Measurements from ENCODE around the gene CPLANE2.
"Not testable (repeated sequence)": the region's sequence is repeated elsewhere in the genome, so short reads cannot be mapped to it uniquely, and the experiment has no call there.

The CPLANE2 gene, protein sequence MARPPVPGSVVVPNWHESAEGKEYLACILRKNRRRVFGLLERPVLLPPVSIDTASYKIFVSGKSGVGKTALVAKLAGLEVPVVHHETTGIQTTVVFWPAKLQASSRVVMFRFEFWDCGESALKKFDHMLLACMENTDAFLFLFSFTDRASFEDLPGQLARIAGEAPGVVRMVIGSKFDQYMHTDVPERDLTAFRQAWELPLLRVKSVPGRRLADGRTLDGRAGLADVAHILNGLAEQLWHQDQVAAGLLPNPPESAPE

DNA sequence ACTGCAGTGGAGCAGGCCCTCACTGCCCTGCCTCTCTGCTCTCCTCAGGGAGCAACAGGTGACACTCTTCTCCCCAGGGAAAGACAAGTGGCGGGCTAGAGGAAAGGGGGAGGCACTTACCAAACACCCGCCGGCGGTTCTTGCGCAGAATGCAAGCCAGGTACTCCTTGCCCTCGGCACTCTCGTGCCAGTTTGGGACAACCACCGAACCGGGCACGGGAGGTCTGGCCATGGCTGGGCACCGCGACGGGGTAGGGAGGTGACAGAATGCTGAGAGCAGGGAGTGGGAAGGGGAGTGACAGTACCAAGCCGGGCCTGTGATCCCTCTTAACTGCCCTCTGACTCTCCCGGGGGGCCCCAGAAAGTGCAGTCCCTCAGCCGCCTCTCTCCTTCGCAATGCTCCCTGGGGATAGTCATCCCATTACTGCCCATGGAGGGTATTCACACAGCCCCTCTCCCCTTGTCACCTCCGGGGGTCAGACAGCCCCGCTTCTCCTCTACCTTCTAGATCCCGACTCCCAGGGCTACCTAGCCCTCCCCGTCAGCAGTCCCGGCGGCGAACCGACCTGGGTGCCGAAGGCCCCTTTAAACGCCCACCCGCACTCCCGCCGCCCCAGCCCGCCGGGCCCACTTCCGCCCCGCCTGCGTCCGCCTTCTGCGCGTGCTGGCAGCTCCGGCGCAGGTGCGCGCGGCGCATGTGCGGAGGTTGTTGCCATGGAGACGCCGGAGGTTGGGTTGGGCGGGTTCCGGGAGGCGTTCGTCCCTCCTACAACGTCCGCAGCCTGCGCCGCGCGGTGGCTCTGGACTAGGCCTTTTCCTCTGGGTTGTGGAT is at the start of gene CPLANE2:
Gene CPLANE2, minus strand, starts transcription at position 673 of the 832 bp plus-strand sequence. Its CDS starts 441 bp downstream, at position 232.
- peak; percentile 95 to 97 for DNase-seq

DNA sequence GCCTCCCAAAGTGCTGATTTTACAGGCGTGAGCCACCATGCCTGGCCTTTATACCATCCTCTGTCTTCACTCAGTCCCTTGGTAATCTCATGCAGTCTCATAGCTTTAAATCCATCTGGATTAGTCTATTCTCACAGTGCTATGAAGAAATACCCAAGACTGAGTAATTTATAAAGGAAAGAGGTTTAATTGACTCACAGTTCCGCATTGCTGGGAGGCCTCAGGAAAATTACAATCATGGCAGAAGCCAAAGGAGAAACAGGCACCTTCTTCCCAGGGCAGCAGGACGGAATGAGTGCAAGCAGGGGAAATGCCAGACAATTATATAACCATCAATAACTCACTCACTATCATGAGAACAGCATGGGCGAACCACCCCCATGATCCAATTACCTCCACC is 49.1 kb upstream of the CPLANE2 start:
- no peak for DNase-seq

DNA sequence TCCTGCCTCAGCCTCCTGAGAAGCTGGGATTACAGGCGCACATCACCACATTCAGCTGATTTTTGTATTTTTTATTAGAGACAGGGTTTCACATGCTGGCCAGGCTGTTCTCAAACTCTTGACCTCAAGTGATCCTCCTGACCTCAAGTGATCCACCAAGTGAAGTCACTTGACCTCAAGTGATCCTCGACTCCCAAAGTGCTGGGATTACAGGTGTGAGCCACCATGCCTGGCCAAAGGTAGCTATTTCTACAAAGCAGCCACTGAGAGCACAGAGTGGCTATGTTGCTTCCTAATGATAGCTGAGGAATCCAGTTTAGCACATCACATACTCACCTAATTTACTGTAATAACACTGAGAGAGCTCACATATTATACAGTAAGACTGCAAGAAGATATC is 44.8 kb upstream of the CPLANE2 start:
- no peak for DNase-seq

DNA sequence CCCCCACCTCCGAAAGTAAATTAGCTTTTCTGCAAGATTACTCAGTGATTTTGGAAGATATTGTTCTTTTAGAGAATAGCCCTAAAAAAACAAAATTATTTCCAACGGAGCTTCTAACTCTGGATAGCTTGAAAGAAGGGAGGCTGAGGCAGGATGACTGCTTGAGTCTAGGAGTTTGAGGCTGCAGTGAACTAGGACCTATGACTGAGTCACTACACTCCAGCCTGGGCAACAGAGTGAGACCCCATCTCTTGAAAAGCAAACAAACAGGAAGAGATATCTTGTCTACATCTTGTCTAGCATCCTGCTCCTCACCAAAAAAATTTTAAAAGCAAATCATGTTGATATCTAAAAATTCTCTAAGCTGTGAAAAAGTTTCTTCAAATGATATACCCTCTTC is 42.2 kb upstream of the CPLANE2 start:
- DNase-seq, result no peak

DNA sequence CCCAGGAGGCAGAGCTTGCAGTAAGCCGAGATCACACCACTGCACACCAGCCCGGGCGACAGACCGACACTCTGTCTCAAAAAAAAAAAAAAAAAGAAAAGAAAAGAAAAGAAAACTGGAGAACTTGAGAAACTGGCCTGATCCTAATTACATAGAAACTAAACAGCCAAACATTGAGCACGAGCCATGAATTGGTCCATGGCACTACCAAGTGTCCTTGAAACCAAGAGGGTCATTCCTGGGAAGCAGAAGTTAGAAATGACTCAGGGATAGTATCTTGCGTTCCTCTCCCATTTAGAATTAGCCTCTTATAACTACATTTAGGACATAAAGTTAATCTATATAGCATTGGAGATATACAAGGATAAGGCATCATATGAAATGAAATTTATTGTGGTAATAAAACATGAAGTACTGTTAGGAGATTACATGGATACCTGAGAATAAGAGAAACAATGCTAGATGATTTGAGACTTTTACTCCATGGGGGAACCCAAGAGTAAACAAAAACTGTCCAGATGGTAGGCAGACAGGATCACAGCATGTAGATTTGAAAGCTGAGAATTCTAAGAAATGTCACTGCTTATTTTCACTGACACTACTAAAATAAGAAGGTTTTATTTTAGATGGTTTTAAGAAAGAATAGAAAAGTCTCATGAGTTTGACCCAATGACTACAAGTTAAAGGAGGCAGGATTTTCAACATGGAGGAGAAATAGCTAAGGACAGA is 39.5 kb upstream of the CPLANE2 start:
- no peak for DNase-seq

DNA sequence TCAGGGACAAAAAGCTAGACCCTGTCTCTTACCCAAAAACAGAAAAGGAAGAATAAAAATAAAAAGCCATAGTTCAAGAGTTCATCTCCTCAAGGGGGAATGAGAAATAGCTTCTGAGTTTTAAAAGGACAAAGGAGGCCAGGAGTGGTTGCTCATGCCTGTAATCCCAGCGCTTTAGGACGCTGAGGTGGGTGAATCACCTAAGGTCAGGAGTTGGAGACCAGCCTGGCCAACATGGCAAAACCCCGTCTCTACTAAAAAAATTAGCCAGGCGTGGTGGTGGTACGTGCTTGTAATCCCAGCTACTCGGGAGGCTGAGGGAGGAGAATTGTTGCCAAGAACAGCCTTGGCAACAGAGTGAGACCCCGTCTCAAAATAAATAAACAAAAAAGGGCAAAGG is 38.6 kb upstream of the CPLANE2 start:
- DNase-seq, result no peak

DNA sequence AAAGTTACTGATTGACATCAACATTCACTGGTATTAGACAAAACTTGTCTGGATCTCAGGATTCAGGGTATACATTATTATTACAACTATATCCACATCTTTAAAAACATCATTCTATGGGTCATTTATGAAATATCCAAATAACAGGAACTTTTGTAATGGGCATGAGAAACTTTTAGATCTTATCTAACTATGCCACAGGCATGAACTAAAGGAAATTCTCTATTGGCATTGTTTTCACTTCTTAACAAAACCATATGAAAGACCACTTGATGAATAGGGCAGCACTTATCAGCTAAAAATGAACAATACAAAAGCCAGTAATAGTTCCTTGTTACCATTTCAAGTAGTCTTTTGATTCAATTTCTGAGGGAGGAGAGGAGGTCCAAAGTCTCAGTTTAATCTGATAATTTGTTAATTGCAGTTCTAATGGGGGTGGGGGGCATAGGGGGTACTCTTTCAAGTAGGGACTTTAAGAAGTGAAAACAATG is 30.8 kb upstream of the CPLANE2 start:
- DNase-seq, result no peak

DNA sequence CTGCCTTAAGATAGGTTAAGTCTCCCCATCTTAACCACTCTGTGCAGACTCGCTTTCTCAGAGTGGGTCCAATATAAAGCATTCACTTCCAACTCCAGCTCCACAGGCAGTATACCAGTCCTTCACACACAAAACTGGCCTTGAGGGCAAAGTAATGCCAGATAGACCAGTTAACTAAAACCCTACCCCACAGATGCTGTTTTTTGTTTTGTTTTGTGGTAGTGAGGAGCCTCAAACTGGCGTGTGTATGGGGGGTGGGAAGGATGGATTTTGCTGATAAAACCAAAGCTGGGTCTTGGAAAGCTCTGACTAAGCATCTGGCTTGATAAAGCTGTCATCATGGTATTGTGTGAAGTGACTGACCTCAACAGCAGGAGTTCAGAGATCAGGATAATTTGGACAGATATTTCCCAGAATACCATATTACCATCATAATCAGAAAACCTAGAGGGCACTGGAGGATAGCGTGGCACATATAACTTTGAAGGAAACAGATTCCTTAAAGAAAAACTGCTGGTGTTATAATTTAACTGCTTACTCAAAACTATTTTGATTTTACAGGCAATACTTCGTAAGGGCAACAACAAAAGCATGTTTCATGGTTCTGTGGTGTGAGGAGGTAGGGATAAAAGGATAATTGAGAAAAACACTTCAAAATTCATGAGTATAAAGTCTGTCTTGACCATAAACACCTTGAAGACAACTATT is 29.6 kb upstream of the CPLANE2 start:
- no peak for DNase-seq

DNA sequence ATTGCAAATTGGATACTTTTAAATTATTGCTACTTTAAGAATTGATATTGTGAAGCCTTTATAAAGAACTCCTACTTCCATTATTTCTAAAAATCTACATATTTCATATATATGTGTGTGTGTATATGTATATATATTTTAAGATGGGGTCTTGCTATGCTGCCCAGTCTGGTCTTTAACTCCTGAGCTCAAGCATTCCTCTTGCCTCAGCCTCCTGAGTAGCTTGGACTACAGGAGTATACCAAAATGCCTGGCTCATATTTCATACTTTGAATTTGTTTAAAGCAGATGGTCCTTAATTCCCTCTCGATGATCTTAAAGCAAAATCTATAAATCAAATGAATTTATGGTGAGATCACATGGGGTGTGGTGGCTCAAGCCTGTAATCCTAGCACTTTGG is 25.1 kb upstream of the CPLANE2 start:
- no peak for DNase-seq

DNA sequence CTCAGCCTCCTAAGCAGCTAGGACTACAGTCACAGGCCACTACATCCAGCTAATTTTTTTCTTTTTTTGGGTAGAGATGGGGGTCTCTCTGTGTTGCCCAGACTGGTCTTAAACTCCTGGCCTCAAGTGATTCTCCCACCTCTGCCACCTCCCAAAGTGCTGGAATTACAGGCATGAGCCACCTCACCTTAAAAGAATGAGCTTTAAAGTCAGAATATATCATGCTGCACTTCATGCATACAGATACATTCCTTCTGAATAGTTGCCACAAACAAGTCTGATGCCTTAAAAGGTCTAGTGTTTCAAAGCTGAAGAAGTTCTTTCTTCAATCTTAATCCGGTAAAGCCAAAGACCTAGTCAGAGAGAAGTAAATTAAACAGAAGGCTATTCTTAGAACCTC is 23.8 kb upstream of the CPLANE2 start:
- no peak for DNase-seq

DNA sequence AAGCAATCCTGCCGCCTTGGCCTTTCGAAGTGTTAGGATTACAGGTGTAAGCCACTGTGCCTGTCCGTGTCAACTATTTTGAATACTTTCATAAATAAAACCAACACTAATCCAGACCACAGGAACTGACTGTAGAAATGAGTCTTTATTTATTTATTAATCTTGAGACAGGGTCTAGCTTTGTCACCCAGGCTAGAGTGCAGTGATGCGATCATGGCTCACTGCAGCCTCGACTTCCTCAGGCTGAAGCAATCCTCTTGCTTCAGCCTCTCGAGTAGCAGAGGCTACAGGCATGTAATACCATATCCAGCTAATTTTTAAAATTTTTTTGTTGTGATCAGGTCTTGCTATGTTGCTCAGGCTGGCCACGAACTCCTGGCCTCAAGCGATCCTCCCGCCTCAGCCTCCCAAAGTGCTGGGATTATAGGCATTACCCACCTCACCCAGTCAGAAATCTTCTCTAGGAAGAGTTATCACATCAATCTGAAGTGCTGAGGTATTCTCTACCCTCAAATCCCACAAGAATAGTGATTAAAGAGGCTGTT is 21.7 kb upstream of the CPLANE2 start:
- DNase-seq, result no peak

DNA sequence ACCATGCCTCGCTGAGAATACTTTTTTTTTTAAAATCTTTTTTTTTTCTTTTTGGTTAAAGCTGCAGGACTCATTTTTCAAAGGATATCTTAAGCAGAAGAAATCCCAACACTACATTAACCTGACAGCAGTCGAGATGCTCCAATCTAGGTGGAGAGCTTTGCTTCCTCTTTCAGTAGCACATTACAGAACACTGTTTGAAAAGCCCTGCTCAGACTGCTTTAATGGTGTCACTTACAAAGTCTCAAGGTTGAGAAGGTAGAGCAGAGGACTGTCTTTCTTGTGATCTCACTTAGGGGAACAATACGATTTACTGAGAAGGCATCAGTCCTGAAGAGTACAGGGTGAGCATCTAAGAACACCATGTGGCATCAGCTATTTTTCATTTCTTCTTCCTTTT is 21.0 kb upstream of the CPLANE2 start:
- no peak for DNase-seq

DNA sequence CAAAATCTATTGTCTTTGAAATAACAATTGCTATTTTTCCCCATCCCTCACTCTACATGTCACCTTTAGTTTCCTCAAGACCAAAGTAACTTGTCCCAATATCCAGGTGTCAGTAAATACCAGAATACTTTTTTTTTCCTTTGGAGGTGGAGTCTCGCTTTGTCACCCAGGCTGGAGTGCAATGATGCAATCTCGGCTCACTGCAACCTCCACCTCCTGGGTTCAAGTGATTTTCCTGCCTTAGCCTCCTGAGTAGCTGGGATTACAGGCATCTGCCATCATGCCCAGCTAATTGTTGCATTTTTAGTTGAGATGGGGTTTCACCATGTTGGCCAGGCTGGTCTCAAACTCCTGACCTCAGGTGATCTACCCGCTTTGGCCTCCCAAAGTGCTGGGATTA is 20.6 kb upstream of the CPLANE2 start:
- DNase-seq, result not testable (repeated sequence)

DNA sequence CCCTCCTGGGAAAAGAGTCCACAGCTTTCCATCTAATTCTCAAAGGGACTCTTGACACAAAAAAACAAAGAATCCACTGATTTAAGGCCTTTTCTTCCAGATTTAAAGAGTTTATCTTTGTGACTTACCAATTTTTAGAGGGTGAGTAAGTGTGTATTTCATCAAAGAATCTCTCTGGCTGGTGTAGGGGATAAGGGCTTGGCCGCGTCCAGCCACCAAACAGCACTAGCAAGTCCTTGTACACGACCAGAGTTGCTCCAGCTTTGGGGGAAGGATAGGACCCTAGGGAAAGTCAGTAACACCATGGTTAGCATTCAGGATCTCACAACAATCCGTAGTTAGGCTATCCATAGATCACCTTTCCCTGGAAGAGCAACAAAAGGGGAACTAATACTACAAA is 19.5 kb upstream of the CPLANE2 start:
- no peak for DNase-seq

DNA sequence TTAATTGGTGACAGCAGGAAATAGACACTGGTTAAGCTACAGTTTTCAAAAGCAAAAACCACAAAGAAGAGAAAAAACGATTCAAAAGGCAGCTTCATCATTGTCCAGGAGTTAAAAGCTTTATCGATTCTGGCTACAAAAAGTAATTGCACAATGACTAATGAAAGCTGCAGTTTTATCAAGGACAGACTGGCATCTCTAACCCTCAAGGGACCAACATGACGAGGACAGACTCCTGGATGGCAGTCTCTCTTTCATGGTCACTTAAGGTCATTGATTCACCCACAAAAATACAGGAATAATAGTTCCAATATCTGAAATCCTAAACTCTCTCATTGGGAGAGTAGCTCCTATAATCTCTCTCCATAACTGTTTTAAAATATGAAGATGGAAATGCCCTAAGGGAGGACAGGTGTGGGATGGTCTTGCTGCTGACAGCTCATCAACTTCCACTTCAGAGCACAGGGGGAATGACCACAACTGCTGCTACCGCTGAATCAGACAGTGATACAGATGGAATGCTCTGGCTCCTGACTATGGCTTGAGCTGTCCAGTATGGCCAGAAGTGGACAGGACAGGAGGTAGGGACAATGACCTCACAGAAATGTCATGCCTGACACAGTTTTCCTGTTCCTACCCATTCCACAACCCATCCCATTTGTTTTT is 17.4 kb upstream of the CPLANE2 start:
- no peak for DNase-seq

DNA sequence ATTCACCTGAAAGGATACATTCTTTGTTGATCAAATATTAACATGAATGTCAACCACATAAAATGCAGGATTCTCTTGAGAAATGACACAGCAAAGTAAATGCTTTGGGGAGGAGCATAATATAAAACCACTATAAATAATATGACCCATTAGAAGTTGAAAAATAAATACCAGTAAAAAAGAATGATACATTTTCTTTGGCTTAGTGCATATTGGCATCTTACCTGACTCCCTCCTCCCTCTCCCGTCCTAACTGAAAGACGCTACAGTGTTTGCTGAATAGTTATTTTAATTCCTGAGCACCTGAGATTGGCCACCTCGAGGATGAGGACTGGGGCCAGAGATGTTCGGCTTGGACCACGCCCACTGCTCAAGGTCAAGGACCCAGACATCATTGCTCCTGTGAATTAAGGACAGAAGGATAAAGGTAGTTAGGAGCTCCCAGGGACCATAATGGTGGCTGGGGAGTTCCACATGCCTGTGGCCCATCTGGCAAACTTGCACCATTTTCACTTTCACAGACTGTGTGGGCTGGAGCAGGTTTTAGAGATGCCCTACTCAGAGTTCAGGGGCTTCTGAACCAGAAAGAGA is 16.4 kb upstream of the CPLANE2 start:
- no peak for DNase-seq

DNA sequence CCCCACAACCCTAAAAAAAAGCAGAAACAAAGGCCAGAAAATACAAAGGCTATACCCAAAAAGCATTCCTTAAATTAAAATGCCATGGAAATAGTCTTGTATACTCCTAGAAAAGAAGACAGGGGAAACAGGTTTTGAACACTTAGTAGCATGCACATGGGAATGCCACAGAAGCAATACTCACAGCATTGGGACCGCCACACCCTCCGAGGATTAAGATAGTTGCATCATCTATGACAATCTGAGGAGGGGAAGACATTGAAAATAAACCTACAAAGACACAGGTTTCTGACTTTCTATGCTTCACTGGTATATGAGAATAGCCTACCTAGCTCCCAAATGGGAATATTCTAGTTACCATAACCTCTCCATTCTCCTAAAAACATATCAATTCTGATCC is 15.9 kb upstream of the CPLANE2 start:
- DNase-seq, result no peak

DNA sequence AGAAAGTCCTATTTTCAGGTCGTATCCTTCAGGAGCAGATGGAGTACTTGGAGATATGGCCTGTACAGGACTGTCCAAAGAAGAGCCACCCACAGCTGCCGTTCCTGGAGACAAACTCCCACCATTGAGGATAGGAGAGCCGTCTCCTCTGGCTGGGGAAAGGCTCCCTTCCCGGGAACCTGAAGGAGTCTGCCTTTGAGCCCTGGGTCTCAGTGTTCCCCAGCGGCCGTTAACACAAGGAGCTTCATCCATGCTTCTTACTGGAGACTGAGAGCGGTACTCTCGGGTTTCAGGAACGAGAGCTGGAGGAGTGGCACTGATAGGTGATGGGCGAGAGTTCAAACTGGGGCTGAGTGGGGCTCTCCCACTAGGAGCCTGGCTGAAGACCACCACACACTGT is 14.4 kb upstream of the CPLANE2 start:
- no peak for DNase-seq

DNA sequence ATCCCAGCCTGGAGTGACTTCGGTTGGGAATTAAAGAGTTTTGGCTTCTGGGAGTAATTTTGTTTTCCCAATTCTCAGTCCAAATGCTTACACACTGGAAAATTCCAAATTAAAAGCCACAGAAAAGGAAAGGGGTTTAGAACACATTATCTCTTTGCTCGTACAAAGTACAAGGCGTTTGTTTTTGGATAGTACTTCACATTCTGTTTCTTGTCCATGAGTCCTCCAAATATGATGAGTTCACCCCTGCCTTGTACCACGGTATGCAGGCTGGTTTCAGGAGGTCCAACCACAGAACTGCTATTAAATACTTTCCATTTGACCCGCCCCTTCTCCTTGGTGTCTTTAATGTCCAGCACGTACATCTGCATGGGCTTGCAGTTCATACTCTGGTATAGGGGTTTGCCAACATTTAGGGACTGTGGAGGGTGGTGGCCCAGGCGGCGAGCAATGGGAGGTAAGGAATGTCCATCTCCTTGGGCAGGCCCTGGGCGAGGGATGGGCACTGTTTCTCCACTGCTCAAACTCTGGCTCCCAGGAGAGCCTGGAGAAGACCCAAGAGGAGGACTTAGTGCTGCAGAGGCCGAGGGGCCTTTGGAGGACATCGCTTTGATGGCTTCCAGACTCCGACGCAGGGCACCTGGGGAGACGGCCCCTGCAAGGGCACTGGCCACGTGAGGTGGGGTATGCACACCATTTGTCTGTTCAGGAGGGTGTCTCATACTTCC is 13.7 kb upstream of the CPLANE2 start:
- no peak for DNase-seq

DNA sequence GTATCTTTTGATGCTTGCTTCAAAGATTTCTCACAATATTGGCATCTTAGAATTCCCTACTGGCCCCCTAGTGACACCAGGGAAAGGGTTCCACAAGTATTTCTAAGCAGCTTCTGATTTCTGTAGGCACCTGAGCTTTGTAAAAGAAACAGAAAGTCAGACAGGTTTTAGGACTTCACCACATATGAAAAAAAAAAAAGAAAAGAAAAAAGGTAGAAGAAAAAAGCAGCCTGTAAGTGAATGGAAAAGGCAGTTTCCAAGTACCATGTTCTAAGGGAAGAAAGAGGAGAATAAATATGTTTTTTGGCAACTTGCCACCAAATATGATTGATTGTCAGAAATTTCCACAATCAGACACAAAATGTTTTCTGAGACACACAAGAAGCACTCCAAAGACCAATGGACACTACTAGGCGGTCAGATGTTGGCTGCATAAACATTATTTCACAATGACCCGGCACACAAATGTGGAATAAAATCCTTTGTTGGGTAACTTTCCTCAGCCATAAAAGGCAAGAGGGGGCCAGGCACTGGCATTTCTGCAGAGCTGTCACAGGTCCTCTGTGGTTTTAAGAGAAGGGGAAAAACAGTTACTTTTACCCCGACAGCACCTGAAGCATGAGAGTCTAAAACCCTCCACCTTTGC is 12.7 kb upstream of the CPLANE2 start:
- DNase-seq, result no peak

Data from stimulated activated CD4-positive, alpha-beta T cell treated with anti-CD3 and anti-CD28 coated beads, Interleukin-4, amount 100 ng/mL, for 4 hours (primary cell).